OCI-LY7 (cell line): ENCODE measurements around the gene GPLD1. TPM values are rescaled to one million over a fixed set of nuclear protein-coding genes. Genes with fewer than 3 reads are reported as not detected.

ENCODE experiments used
- BruUV-seq: library from RNA; stranded (reverse); fragments of 400-500 nt; replicated peaks from 2 replicates; lab custom pipeline; 2021; lab: Mats Ljungman, UMichigan
- CTCF ChIA-PET: fragments of 300-600 bp; sonication (Branson Sonifier 250); formaldehyde crosslinking; loops from one replicate; lab custom pipeline; 2022; ENCODE audit warnings: antibody characterized with exemption; ENCODE audit not compliant: unreplicated experiment; lab: Charles Lee
- POLR2A ChIA-PET: fragments of 300-600 bp; sonication (Branson Sonifier 250); formaldehyde crosslinking; loops from one replicate; lab custom pipeline; 2022; ENCODE audit warnings: antibody characterized with exemption; lab: Charles Lee
- DNase-seq: peaks from one replicate; pipeline ENCODE4 v3.0.0-alpha.2; 2015; ENCODE audit warnings: low spot score
- H2AFZ ChIP-seq: fragments of 200-600 bp; sonication (generic), shearing (Covaris generic); 2 replicates; pipeline ENCODE4 v1.6.1; 2014; ENCODE audit warnings: mild to moderate bottlenecking, antibody characterized with exemption, low read length, moderate library complexity
- H3K27ac ChIP-seq: fragments of 200-600 bp; sonication (generic); 2 replicates; pipeline ENCODE4 v1.5.1; 2014; ENCODE audit warnings: mixed run types, low read depth, mild to moderate bottlenecking, moderate library complexity, low read length, inconsistent platforms; ENCODE audit not compliant: poor library complexity, severe bottlenecking
- H3K36me3 ChIP-seq: fragments of 200-600 bp; sonication (generic); 2 replicates; pipeline ENCODE4 v1.6.1; 2014; ENCODE audit warnings: mild to moderate bottlenecking, antibody characterized with exemption, low read length, moderate library complexity, mixed read lengths; ENCODE audit not compliant: insufficient read depth
- H3K4me1 ChIP-seq: fragments of 200-600 bp; sonication (generic); 2 replicates; pipeline ENCODE4 v1.5.1; 2014; ENCODE audit warnings: mild to moderate bottlenecking, low read length; ENCODE audit not compliant: insufficient read depth, poor library complexity, severe bottlenecking
- H3K4me2 ChIP-seq: fragments of 200-600 bp; sonication (generic); 2 replicates; pipeline ENCODE4 v1.6.1; 2014; ENCODE audit warnings: mild to moderate bottlenecking, low read length
- H3K4me3 ChIP-seq: fragments of 200-600 bp; sonication (generic); 2 replicates; pipeline ENCODE4 v1.5.1; 2014; ENCODE audit warnings: mild to moderate bottlenecking, low read depth, low read length; ENCODE audit not compliant: poor library complexity, severe bottlenecking
- H3K79me2 ChIP-seq: fragments of 200-600 bp; sonication (generic); 2 replicates; pipeline ENCODE4 v1.6.1; 2016; ENCODE audit warnings: low read depth, mild to moderate bottlenecking, low read length, moderate library complexity, mixed read lengths; ENCODE audit not compliant: insufficient read depth
- H3K9me2 ChIP-seq: fragments of 200-600 bp; sonication (generic); 2 replicates; pipeline ENCODE4 v1.6.1; 2016; ENCODE audit warnings: mild to moderate bottlenecking, low read length, mixed read lengths; ENCODE audit not compliant: insufficient read depth
- H3K9me3 ChIP-seq: fragments of 200-600 bp; sonication (generic); 2 replicates; pipeline ENCODE4 v1.6.1; 2014; ENCODE audit warnings: mild to moderate bottlenecking, mixed run types, low read length, mixed read lengths
- H4K20me1 ChIP-seq: fragments of 200-600 bp; sonication (generic); 2 replicates; pipeline ENCODE4 v1.6.1; 2014; ENCODE audit warnings: mild to moderate bottlenecking, antibody characterized with exemption, low read length, moderate library complexity, mixed read lengths; ENCODE audit not compliant: insufficient read depth
- CTCF ChIP-seq: fragments of 200-600 bp; sonication (generic); conservative IDR thresholded peaks from 2 replicates; pipeline ENCODE4 v1.5.1; 2014; ENCODE audit warnings: mild to moderate bottlenecking, antibody characterized with exemption, low read length, moderate library complexity, mixed read lengths
- EZH2phosphoT487 ChIP-seq: fragments of 200-600 bp; sonication (generic); IDR thresholded peaks from 2 replicates; pipeline ENCODE4 v1.6.1; 2018; ENCODE audit warnings: low read depth, borderline replicate concordance, mild to moderate bottlenecking, mixed run types, antibody characterized with exemption, low read length, moderate library complexity, mixed read lengths
- intact Hi-C: fragments of 100-400 bp; cut with micrococcal nuclease; formaldehyde crosslinking; loops from one replicate; pipeline ENCODE4 v1.10.0; 2022; ENCODE audit not compliant: unreplicated experiment
- total RNA-seq, 2 experiments: library from RNA; depleted of rRNA in 1 of 2; stranded (reverse); fragments of >200 nt in 1 of 2; shearing (Covaris generic) in 1 of 2; gene quantifications; 2 replicates each; pipeline ENCODE4 v1.2.3, GENCODE V29; 2014 to 2022

Gene GPLD1
- total RNA-seq, 2 experiments from 2014 or later = 55.6 to 60.7 TPM

- H3K4me1 ChIP-seq = no peaks in the 10 kb centered on the region
- no peak for DNase-seq
- H3K79me2 ChIP-seq = no peaks in the 10 kb centered on the region; the same call in 1 of the 2 replicates
- H3K9me3 ChIP-seq = no peaks in the 10 kb centered on the region
- no peaks in the 10 kb centered on the region for H3K9me2 ChIP-seq
- ChIA-PET POLR2A (interaction anchor here (0.6 kb wide), 2 partner anchors 105 to 1682 kb away, joined by 3 read pairs; no protein-coding TSS in a partner anchor), CTCF (no interaction called here)
- BruUV-seq = no TSS peak
- H3K4me2 ChIP-seq = no peak overlapping the region
- intact Hi-C loops = no loop called here
- no peak overlapping the region for H3K27ac ChIP-seq
- TF ChIP-seq EZH2phosphoT487 = no peak
- TF ChIP-seq CTCF = no peak
- H3K36me3 ChIP-seq = peaks cover 91% of the 10 kb centered on the region
- H4K20me1 ChIP-seq = no peaks in the 10 kb centered on the region
- no peak overlapping the region for H2AFZ ChIP-seq
- H3K4me3 ChIP-seq = no peak overlapping the region
Observed at GRCh38 chr6:24537082-24537699, 47.8 kb upstream of the GPLD1 start.

GRCh38 chr6:24536466-24536865 lies 47.1 kb upstream of the GPLD1 start:
- CTCF ChIA-PET = no interaction called here
- intact Hi-C loops = no loop called here
- Histone ChIP-seq H3K4me3 (no peak overlapping the region), H3K36me3 (peaks cover 96% of the 10 kb centered on the region), H3K27ac (no peak overlapping the region), H2AFZ (no peak overlapping the region), H4K20me1 (peaks cover 6% of the 10 kb centered on the region; the same call in 1 of the 2 replicates), H3K9me3 (no peaks in the 10 kb centered on the region), H3K4me1 (no peaks in the 10 kb centered on the region), H3K9me2 (no peaks in the 10 kb centered on the region), H3K4me2 (no peak overlapping the region), H3K79me2 (peaks cover 7% of the 10 kb centered on the region; the same call in 1 of the 2 replicates)
- no peak for DNase-seq
- POLR2A ChIA-PET = interaction anchor here (0.5 to 1.0 kb wide), 6 partner anchors 9 to 106 kb away, joined by 3 to 6 read pairs (median 4); no protein-coding TSS in a partner anchor
- TF ChIP-seq CTCF = no peak
- TF ChIP-seq EZH2phosphoT487 = no peak
- TSS peak; percentile 45 for BruUV-seq

- POLR2A ChIA-PET = interaction anchor here (1.0 to 1.6 kb wide), 3 partner anchors 12 to 14 kb away, joined by 3 read pairs; no protein-coding TSS in a partner anchor
- Histone ChIP-seq H3K9me3 (no peaks in the 10 kb centered on the region), H3K79me2 (peaks cover 19% of the 10 kb centered on the region; the same call in 1 of the 2 replicates), H3K27ac (no peak overlapping the region), H3K4me2 (no peak overlapping the region), H3K9me2 (no peaks in the 10 kb centered on the region), H3K36me3 (peaks cover 97% of the 10 kb centered on the region), H3K4me1 (no peaks in the 10 kb centered on the region), H4K20me1 (peaks cover 16% of the 10 kb centered on the region), H3K4me3 (no peak overlapping the region), H2AFZ (no peak overlapping the region)
- TF ChIP-seq EZH2phosphoT487 (no peak), CTCF (no peak)
- BruUV-seq = no TSS peak
- DNase-seq = no peak
- CTCF ChIA-PET = no interaction called here
- intact Hi-C loops = no loop called here
Observed at GRCh38 chr6:24535210-24535609, 45.8 kb upstream of the GPLD1 start.
